GM23338 (cell line): ENCODE results near the gene KCNN2. TPM values are rescaled to one million over a fixed set of nuclear protein-coding genes. Genes with fewer than 3 reads are reported as not detected.

Source experiments
- ATAC-seq: fragments of 200-7000 bp; cut with Tn5 transposase; 3 replicates; pipeline ENCODE4 v1.9.1; 2020
- DNase-seq: peaks from one replicate; pipeline ENCODE4 v3.0.0-alpha.2; 2015; ENCODE audit warnings: low spot score
- H2AFZ ChIP-seq: fragments of 200-600 bp; sonication (generic); 2 replicates; pipeline ENCODE4 v1.8.0; 2016; ENCODE audit warnings: antibody characterized with exemption, mild to moderate bottlenecking, moderate library complexity
- H3F3A ChIP-seq: fragments of 200-600 bp; sonication (generic); replicated peaks from 2 replicates; pipeline ENCODE4 v1.8.0; 2017; ENCODE audit warnings: antibody characterized with exemption, mixed run types, low read depth
- H3K27ac ChIP-seq: fragments of 200-600 bp; sonication (generic); 2 replicates; pipeline ENCODE4 v1.6.1; 2016; ENCODE audit warnings: low read depth
- H3K27me3 ChIP-seq: fragments of 200-600 bp; sonication (generic); 2 replicates; pipeline ENCODE4 v1.8.0; 2016; ENCODE audit warnings: mild to moderate bottlenecking, mixed run types, moderate library complexity; ENCODE audit not compliant: insufficient read depth
- H3K36me3 ChIP-seq: fragments of 200-600 bp; sonication (generic); 2 replicates; pipeline ENCODE4 v1.8.0; 2016; ENCODE audit warnings: mild to moderate bottlenecking; ENCODE audit not compliant: insufficient read depth
- H3K4me1 ChIP-seq: fragments of 200-600 bp; sonication (generic); 2 replicates; pipeline ENCODE4 v1.8.0; 2016; ENCODE audit warnings: mild to moderate bottlenecking, moderate library complexity; ENCODE audit not compliant: insufficient read depth
- H3K4me2 ChIP-seq: fragments of 200-600 bp; sonication (generic); 2 replicates; pipeline ENCODE4 v1.7.1; 2017; ENCODE audit warnings: mixed run types
- H3K4me3 ChIP-seq: fragments of 200-600 bp; sonication (generic); 2 replicates; pipeline ENCODE4 v1.6.1; 2016; ENCODE audit warnings: mixed run types
- H3K79me2 ChIP-seq: fragments of 200-600 bp; sonication (generic); replicated peaks from 2 replicates; pipeline ENCODE4 v1.8.0; 2017; ENCODE audit warnings: mild to moderate bottlenecking; ENCODE audit not compliant: insufficient read depth
- H3K9me2 ChIP-seq: fragments of 200-600 bp; sonication (generic); 2 replicates; pipeline ENCODE4 v1.8.0; 2017; ENCODE audit not compliant: insufficient read depth
- H4K20me1 ChIP-seq: fragments of 200-600 bp; sonication (generic); replicated peaks from 2 replicates; pipeline ENCODE4 v1.8.0; 2017; ENCODE audit warnings: mild to moderate bottlenecking; ENCODE audit not compliant: insufficient read depth
- H3K27ac Mint-ChIP-seq: 2 replicates; pipeline ENCODE4 v1.8.0; 2020; ENCODE audit warnings: inconsistent platforms, mild to moderate bottlenecking, moderate library complexity, mixed read lengths
- H3K27me3 Mint-ChIP-seq: 3 replicates; pipeline ENCODE4 v1.8.0; 2022; ENCODE audit warnings: low read depth, mild to moderate bottlenecking, moderate library complexity, mixed read lengths, inconsistent platforms; ENCODE audit not compliant: insufficient read depth, poor library complexity
- H3K36me3 Mint-ChIP-seq: 3 replicates; pipeline ENCODE4 v1.8.0; 2021; ENCODE audit warnings: low read depth, mild to moderate bottlenecking, inconsistent platforms, moderate library complexity, mixed read lengths
- H3K4me1 Mint-ChIP-seq: 3 replicates; pipeline ENCODE4 v1.8.0; 2020; ENCODE audit warnings: mild to moderate bottlenecking, inconsistent platforms, mixed read lengths
- H3K4me3 Mint-ChIP-seq: 3 replicates; pipeline ENCODE4 v1.8.0; 2021; ENCODE audit warnings: moderate library complexity, mild to moderate bottlenecking, inconsistent platforms, mixed read lengths
- H3K9me3 Mint-ChIP-seq: 3 replicates; pipeline ENCODE4 v1.8.0; 2020; ENCODE audit warnings: moderate library complexity, mild to moderate bottlenecking, inconsistent platforms, mixed read lengths
- CREB1 ChIP-seq: fragments of 250-450 bp; sonication (Bioruptor Pico); IDR thresholded peaks from 2 replicates; pipeline ENCODE4 v1.5.0; 2020; ENCODE audit warnings: low read depth, mild to moderate bottlenecking, moderate library complexity
- EZH2phosphoT487 ChIP-seq: fragments of 200-600 bp; sonication (generic); IDR thresholded peaks from one replicate; pipeline ENCODE4 v1.8.1; 2018; ENCODE audit warnings: antibody characterized with exemption; ENCODE audit not compliant: unreplicated experiment
- JUNB ChIP-seq: IDR thresholded peaks from one replicate; pipeline ENCODE4 v1.6.1; 2016; ENCODE audit warnings: antibody characterized with exemption; ENCODE audit not compliant: unreplicated experiment
- NANOG ChIP-seq: IDR thresholded peaks from 2 replicates; pipeline ENCODE4 v1.6.1; 2016; ENCODE audit warnings: antibody characterized with exemption, borderline replicate concordance
- POLR2AphosphoS5 ChIP-seq: IDR thresholded peaks from 2 replicates; pipeline ENCODE4 v1.6.1; 2016; ENCODE audit warnings: antibody characterized with exemption, low read depth
- STAT1 ChIP-seq: IDR thresholded peaks from one replicate; pipeline ENCODE4 v1.6.1; 2016; ENCODE audit warnings: antibody characterized with exemption; ENCODE audit not compliant: unreplicated experiment
- polyA plus RNA-seq: library from polyadenylated mRNA; unstranded; fragments of >200 nt; fragmentation: Nextera tagmentation; extraction: Ambion mirVana; gene quantifications from 2 replicates; pipeline ENCODE4 v1.2.1, GENCODE V29; 2016
- total RNA-seq: library from RNA; depleted of rRNA; stranded (reverse); fragments of >200 nt; shearing (Covaris generic); gene quantifications from 2 replicates; pipeline ENCODE4 v1.2.3, GENCODE V29; 2014
- TF ChIP-seq, protein P1 (sequence below): fragments of 250-450 bp; sonication (Bioruptor Pico); IDR thresholded peaks from 2 replicates; pipeline ENCODE4 v1.5.0; 2020; ENCODE audit warnings: mild to moderate bottlenecking, moderate library complexity
- TF ChIP-seq, protein P2 (sequence below): IDR thresholded peaks from one replicate; pipeline ENCODE4 v1.6.1; 2018; ENCODE audit warnings: antibody characterized with exemption; ENCODE audit not compliant: unreplicated experiment

The KCNN2 gene
- total and polyA plus RNA-seq, 2 experiments from 2014 or later: 14.7 to 15.9 TPM

DNA sequence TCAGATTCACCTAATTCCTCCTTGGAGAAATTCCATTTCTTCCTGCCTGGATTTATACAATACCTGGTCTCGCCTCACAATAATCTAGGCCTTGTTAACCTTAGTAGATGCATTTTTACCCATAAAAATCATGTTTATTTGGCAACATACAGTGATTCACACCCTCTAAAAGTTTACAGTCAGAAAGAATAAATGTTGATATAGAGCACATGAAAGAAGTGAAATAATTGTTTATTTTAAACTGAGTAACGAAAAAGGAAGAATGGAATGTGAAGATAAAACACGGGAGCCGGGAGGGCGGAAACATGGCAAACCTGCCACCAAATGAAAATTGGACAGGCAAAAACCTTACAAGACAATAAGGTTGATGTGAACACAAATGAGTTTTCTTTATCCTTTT, 28.9 kb upstream of the KCNN2 start:
- H3K4me2 ChIP-seq: no peak overlapping the region
- H3K9me2 ChIP-seq: no peaks in the 10 kb centered on the region; the same call in 1 of the 2 replicates
- no peaks in the 10 kb centered on the region for H4K20me1 ChIP-seq
- no peaks in the 10 kb centered on the region for H3K27me3 ChIP-seq
- H3K4me3 ChIP-seq: no peak overlapping the region
- Mint-ChIP-seq H3K27me3 (no peaks in the 10 kb centered on the region), H3K4me3 (no peak overlapping the region), H3K27ac (no peak overlapping the region), H3K36me3 (no peaks in the 10 kb centered on the region), H3K9me3 (no peaks in the 10 kb centered on the region; the same call in 1 of the 3 replicates), H3K4me1 (no peaks in the 10 kb centered on the region)
- H3K27ac ChIP-seq: no peak overlapping the region
- ATAC-seq: no peak
- no peak for TF ChIP-seq POLR2AphosphoS5
- no peaks in the 10 kb centered on the region for H3K36me3 ChIP-seq
- H3K4me1 ChIP-seq: no peaks in the 10 kb centered on the region
- no peaks in the 10 kb centered on the region for H3K79me2 ChIP-seq
- H3F3A ChIP-seq: no peaks in the 10 kb centered on the region
- H2AFZ ChIP-seq: no peak overlapping the region
- DNase-seq: no peak

DNA sequence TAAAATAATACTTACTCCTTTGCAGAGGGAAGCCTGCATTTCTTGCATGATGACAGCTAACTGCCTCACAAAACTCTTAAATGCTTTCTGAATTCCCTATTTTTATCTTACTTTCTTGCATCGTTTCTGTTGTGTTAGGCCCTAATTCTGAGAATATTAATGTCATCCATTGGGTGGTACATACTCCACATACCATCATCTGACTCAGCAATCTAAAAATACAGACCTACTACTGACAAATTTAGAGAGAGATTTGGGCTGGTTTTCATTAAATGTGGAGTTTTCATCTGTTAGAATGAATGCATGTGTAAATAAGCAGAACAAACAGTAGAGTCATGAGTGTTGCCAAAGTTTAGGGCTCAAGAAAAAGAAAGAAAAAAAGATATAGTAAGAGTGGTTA, 26.5 kb upstream of the KCNN2 start:
- Mint-ChIP-seq H3K27me3 (no peaks in the 10 kb centered on the region), H3K36me3 (peaks cover 2% of the 10 kb centered on the region; the same call in 1 of the 3 replicates), H3K4me3 (no peak overlapping the region), H3K4me1 (no peaks in the 10 kb centered on the region), H3K27ac (peak overlapping the region; percentile 38), H3K9me3 (no peaks in the 10 kb centered on the region; the same call in 1 of the 3 replicates)
- no peak for DNase-seq
- H3K27me3 ChIP-seq: no peaks in the 10 kb centered on the region
- H4K20me1 ChIP-seq: no peaks in the 10 kb centered on the region
- no peak overlapping the region for H3K4me3 ChIP-seq
- peak overlapping the region; percentile 73; the same call in 1 of the 2 replicates for H2AFZ ChIP-seq
- H3F3A ChIP-seq: no peaks in the 10 kb centered on the region
- no peaks in the 10 kb centered on the region for H3K79me2 ChIP-seq
- H3K36me3 ChIP-seq: no peaks in the 10 kb centered on the region
- no peak for ATAC-seq
- H3K4me2 ChIP-seq: no peak overlapping the region
- no peaks in the 10 kb centered on the region; the same call in 1 of the 2 replicates for H3K9me2 ChIP-seq
- H3K4me1 ChIP-seq: no peaks in the 10 kb centered on the region
- no peak overlapping the region for H3K27ac ChIP-seq
- TF ChIP-seq, protein P1, sequence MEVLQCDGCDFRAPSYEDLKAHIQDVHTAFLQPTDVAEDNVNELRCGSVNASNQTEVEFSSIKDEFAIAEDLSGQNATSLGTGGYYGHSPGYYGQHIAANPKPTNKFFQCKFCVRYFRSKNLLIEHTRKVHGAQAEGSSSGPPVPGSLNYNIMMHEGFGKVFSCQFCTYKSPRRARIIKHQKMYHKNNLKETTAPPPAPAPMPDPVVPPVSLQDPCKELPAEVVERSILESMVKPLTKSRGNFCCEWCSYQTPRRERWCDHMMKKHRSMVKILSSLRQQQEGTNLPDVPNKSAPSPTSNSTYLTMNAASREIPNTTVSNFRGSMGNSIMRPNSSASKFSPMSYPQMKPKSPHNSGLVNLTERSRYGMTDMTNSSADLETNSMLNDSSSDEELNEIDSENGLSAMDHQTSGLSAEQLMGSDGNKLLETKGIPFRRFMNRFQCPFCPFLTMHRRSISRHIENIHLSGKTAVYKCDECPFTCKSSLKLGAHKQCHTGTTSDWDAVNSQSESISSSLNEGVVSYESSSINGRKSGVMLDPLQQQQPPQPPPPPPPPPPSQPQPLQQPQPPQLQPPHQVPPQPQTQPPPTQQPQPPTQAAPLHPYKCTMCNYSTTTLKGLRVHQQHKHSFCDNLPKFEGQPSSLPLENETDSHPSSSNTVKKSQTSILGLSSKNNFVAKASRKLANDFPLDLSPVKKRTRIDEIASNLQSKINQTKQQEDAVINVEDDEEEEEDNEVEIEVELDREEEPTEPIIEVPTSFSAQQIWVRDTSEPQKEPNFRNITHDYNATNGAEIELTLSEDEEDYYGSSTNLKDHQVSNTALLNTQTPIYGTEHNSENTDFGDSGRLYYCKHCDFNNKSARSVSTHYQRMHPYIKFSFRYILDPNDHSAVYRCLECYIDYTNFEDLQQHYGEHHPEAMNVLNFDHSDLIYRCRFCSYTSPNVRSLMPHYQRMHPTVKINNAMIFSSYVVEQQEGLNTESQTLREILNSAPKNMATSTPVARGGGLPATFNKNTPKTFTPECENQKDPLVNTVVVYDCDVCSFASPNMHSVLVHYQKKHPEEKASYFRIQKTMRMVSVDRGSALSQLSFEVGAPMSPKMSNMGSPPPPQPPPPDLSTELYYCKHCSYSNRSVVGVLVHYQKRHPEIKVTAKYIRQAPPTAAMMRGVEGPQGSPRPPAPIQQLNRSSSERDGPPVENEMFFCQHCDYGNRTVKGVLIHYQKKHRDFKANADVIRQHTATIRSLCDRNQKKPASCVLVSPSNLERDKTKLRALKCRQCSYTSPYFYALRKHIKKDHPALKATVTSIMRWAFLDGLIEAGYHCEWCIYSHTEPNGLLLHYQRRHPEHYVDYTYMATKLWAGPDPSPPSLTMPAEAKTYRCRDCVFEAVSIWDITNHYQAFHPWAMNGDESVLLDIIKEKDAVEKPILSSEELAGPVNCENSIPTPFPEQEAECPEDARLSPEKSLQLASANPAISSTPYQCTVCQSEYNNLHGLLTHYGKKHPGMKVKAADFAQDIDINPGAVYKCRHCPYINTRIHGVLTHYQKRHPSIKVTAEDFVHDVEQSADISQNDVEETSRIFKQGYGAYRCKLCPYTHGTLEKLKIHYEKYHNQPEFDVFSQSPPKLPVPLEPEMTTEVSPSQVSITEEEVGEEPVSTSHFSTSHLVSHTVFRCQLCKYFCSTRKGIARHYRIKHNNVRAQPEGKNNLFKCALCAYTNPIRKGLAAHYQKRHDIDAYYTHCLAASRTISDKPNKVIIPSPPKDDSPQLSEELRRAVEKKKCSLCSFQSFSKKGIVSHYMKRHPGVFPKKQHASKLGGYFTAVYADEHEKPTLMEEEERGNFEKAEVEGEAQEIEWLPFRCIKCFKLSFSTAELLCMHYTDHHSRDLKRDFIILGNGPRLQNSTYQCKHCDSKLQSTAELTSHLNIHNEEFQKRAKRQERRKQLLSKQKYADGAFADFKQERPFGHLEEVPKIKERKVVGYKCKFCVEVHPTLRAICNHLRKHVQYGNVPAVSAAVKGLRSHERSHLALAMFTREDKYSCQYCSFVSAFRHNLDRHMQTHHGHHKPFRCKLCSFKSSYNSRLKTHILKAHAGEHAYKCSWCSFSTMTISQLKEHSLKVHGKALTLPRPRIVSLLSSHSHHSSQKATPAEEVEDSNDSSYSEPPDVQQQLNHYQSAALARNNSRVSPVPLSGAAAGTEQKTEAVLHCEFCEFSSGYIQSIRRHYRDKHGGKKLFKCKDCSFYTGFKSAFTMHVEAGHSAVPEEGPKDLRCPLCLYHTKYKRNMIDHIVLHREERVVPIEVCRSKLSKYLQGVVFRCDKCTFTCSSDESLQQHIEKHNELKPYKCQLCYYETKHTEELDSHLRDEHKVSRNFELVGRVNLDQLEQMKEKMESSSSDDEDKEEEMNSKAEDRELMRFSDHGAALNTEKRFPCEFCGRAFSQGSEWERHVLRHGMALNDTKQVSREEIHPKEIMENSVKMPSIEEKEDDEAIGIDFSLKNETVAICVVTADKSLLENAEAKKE (CRISPR knock-in tag): no peak
- TF ChIP-seq JUNB (no peak), EZH2phosphoT487 (no peak), STAT1 (no peak), POLR2AphosphoS5 (no peak), NANOG (no peak), CREB1 (no peak)
- TF ChIP-seq, protein P2, sequence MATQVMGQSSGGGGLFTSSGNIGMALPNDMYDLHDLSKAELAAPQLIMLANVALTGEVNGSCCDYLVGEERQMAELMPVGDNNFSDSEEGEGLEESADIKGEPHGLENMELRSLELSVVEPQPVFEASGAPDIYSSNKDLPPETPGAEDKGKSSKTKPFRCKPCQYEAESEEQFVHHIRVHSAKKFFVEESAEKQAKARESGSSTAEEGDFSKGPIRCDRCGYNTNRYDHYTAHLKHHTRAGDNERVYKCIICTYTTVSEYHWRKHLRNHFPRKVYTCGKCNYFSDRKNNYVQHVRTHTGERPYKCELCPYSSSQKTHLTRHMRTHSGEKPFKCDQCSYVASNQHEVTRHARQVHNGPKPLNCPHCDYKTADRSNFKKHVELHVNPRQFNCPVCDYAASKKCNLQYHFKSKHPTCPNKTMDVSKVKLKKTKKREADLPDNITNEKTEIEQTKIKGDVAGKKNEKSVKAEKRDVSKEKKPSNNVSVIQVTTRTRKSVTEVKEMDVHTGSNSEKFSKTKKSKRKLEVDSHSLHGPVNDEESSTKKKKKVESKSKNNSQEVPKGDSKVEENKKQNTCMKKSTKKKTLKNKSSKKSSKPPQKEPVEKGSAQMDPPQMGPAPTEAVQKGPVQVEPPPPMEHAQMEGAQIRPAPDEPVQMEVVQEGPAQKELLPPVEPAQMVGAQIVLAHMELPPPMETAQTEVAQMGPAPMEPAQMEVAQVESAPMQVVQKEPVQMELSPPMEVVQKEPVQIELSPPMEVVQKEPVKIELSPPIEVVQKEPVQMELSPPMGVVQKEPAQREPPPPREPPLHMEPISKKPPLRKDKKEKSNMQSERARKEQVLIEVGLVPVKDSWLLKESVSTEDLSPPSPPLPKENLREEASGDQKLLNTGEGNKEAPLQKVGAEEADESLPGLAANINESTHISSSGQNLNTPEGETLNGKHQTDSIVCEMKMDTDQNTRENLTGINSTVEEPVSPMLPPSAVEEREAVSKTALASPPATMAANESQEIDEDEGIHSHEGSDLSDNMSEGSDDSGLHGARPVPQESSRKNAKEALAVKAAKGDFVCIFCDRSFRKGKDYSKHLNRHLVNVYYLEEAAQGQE: no peak
